ENCODE data around the gene HIGD2A. TPM values are rescaled to one million over a fixed set of nuclear protein-coding genes. Genes with fewer than 3 reads are reported as not detected.

Gene HIGD2A
- total and polyA plus RNA-seq, 2 of the 13 experiments (the other 11 are each of a cell fraction or from before 2014, with no cell fraction given), result 89.2 to 146 TPM

GRCh38 chr5:176386491-176386890 lies 2.1 kb upstream of the HIGD2A start (continued):
- TF ChIP-seq SNAPC4 (CRISPR knock-in tag; IDR thresholded peaks at IDR 0.05) (no peak), ZBED4 (CRISPR knock-in tag; IDR thresholded peaks at IDR 0.05; ENCODE audit: borderline replicate concordance) (no peak), HNF4A (CRISPR knock-in tag; IDR thresholded peaks at IDR 0.05) (peak; percentile 69), NR2F6 (IDR thresholded peaks at IDR 0.05) (0 out of 2 replicates have a peak, but pooled peaks have one; percentile 22), NR2F6 (CRISPR knock-in tag; IDR thresholded peaks at IDR 0.05) (no peak), ZNF253 (CRISPR knock-in tag; IDR thresholded peaks at IDR 0.05; ENCODE audit: borderline replicate concordance) (no peak), SAP130 (CRISPR knock-in tag; IDR thresholded peaks at IDR 0.05; ENCODE audit: low read depth) (0 out of 2 replicates have a peak, but pooled peaks have one; percentile 1)

Data from HepG2 (cell line).